Stimulated activated CD4-positive, alpha-beta T cell treated with anti-CD3 and anti-CD28 coated beads, TNF-alpha, amount 100 ng/mL, for 4 hours (primary cell): Measurements from ENCODE around the gene SUGP1.
"Not testable (repeated sequence)": the region's sequence is repeated elsewhere in the genome, so short reads cannot be mapped to it uniquely, and the experiment has no call there.

Experiments used
- DNase-seq, 3 experiments: peaks; one replicate each; pipeline ENCODE4 v3.0.0-alpha.2; 2020; ENCODE audit warnings: low read depth in 3 of 3

Gene SUGP1

GRCh38 chr19:19267305-19267704 is 53.0 kb downstream of the SUGP1 start:
- DNase-seq: no peak

- no peak for DNase-seq
Measured at GRCh38 chr19:19263886-19264487, 56.3 kb downstream of the SUGP1 start.

GRCh38 chr19:19262190-19263057 is 57.9 kb downstream of the SUGP1 start:
- no peak for DNase-seq

- no peak for DNase-seq
Measured at GRCh38 chr19:19261350-19262189, 58.7 kb downstream of the SUGP1 start.

GRCh38 chr19:19260417-19261214 is 59.7 kb downstream of the SUGP1 start:
- no peak for DNase-seq

GRCh38 chr19:19259741-19260140 is 60.6 kb downstream of the SUGP1 start:
- no peak for DNase-seq

GRCh38 chr19:19258589-19259338 is 61.5 kb downstream of the SUGP1 start:
- no peak for DNase-seq

GRCh38 chr19:19257836-19258588 is 62.3 kb downstream of the SUGP1 start:
- no peak for DNase-seq

GRCh38 chr19:19257137-19257536 is 63.2 kb downstream of the SUGP1 start:
- no peak for DNase-seq

GRCh38 chr19:19256072-19256969 is 64.0 kb downstream of the SUGP1 start:
- no peak for DNase-seq

- DNase-seq: not testable (repeated sequence)
Measured at GRCh38 chr19:19253409-19253808, 66.9 kb downstream of the SUGP1 start.

- DNase-seq: no peak
Measured at GRCh38 chr19:19250196-19250801, 70.0 kb downstream of the SUGP1 start.

- no peak for DNase-seq
Measured at GRCh38 chr19:19240476-19240875, 79.8 kb downstream of the SUGP1 start.

GRCh38 chr19:19239675-19240074 is 80.6 kb downstream of the SUGP1 start:
- DNase-seq: no peak

- no peak for DNase-seq
Measured at GRCh38 chr19:19238126-19238894, 82.0 kb downstream of the SUGP1 start.

- no peak for DNase-seq
Measured at GRCh38 chr19:19236173-19236572, 84.1 kb downstream of the SUGP1 start.

GRCh38 chr19:19234220-19234816 is 86.0 kb downstream of the SUGP1 start:
- no peak for DNase-seq
